Measurements from ENCODE around the gene DDO. TPM values are rescaled to one million over a fixed set of nuclear protein-coding genes. Genes with fewer than 3 reads are reported as not detected.

DDO gene
- total and polyA plus RNA-seq, 2 donors (not counting 3 experiments of a cell fraction or from before 2014, with no cell fraction given), result not detected

DNA sequence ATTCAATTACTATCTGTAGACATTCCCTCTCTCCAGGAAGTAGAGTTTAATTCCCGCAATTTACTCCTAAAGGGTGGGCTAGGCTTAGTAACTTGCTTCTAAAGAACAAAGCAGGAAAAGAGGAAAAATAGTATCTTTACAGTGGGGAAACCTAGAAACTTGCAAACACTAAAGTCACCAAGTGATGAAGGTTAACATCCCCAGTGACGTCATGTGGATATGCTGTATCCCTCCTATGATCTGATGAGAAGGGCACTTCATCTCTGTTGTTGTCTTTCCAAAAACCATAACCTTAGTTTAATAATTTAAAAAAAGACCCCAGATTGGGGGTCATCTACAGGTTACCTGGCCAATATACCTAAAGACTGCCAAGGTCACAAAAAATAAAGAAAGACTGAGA, 43.8 kb upstream of the DDO start:
- ChIA-PET POLR2A (no interaction called here), CTCF (interaction anchor here (2.4 kb wide), 1 partner anchor 540 kb away, joined by 13 read pairs; no protein-coding TSS in a partner anchor)
- TF ChIP-seq EZH2 (IDR thresholded peaks at IDR 0.05; ENCODE audit: borderline replicate concordance, low read depth, low read length, severe bottlenecking), result no peak
- TF ChIP-seq JUN (IDR thresholded peaks at IDR 0.05; ENCODE audit: borderline replicate concordance, insufficient read depth, insufficient read length, low read depth), result no peak
- TF ChIP-seq, protein P1, sequence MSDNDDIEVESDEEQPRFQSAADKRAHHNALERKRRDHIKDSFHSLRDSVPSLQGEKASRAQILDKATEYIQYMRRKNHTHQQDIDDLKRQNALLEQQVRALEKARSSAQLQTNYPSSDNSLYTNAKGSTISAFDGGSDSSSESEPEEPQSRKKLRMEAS (IDR thresholded peaks at IDR 0.05; ENCODE audit: insufficient read depth, insufficient read length), result no peak
- Histone ChIP-seq H3K9me1 (replicated peaks; ENCODE audit: control insufficient read depth, extremely low read depth, insufficient read depth, low read length) (no peaks in the 10 kb centered on the region), H3K79me2 (ENCODE audit: control insufficient read depth, insufficient read depth, low read length) (no peaks in the 10 kb centered on the region), H3K4me3 (replicated peaks in 1 of 3; ENCODE audit: insufficient read depth in 1 of 3, low read depth in 1 of 3, low read length in 3 of 3) (no peak overlapping the region), H3K27ac (ENCODE audit: insufficient read depth, low read depth, low read length) (no peak overlapping the region), H3K9ac (replicated peaks; ENCODE audit: extremely low read depth, insufficient read depth, low read length) (no peak overlapping the region), H3K9me3 (replicated peaks; ENCODE audit: control insufficient read depth, insufficient read depth, low read length) (no peaks in the 10 kb centered on the region), H3K27me3 (ENCODE audit: control insufficient read depth in 2 of 2, insufficient read depth in 2 of 2, low read length in 2 of 2) (peaks cover 5 to 18% of the 10 kb centered on the region in 2 experiments), H3K36me3 (ENCODE audit: control insufficient read depth in 2 of 2, extremely low read depth in 1 of 2, insufficient read depth in 2 of 2, low read length in 2 of 2) (no peaks in the 10 kb centered on the region), H4K20me1 (replicated peaks; ENCODE audit: control insufficient read depth, extremely low read depth, insufficient read depth, low read length) (no peaks in the 10 kb centered on the region), H3K4me1 (ENCODE audit: control insufficient read depth, extremely low read depth, insufficient read depth, low read length) (no peaks in the 10 kb centered on the region), H2AFZ (ENCODE audit: low read depth, low read length) (no peak overlapping the region), H3K4me2 (ENCODE audit: insufficient read depth, low read length) (no peak overlapping the region)
- dilution Hi-C loops (cut with MboI; ENCODE audit: extremely low pct_ligation_motif_present, low sequenced_read_pairs) (no loop called here), intact Hi-C loops (cut with micrococcal nuclease) (loop anchor here (5.0 to 10.0 kb wide), 4 partner anchors 68 to 756 kb away; no protein-coding TSS in a partner anchor)
- FAIRE-seq (no peak), DNase-seq (ENCODE audit: low read depth, low spot score) (no peak)
- BruUV-seq (replicated peaks), result no TSS peak

DNA sequence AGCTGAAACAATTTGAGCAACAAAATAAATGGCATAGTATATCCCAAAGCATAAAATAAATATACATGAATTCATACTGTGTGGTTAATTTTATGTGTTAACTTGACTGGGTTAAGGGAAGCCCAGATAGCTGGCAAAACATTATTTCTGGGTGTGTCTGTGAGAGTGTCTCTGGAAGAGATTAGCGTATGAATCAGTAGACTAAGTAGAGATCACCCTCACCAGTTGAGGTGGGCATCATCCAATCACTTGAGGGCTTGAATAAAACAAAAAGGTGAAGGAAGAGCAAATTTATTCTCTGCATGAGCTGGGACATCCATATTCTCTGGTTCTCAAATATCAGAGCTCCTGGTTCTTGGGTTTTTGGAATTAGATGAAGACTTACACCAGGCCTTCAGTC, 43.1 kb upstream of the DDO start:
- no peaks in the 10 kb centered on the region for H3K79me2 ChIP-seq (ENCODE audit: control insufficient read depth, insufficient read depth, low read length)
- no peak overlapping the region for H3K9ac ChIP-seq (replicated peaks; ENCODE audit: extremely low read depth, insufficient read depth, low read length)
- BruUV-seq (replicated peaks), result no TSS peak
- POLR2A ChIA-PET, result no interaction called here
- DNase-seq (ENCODE audit: low read depth, low spot score) (no peak), FAIRE-seq (no peak)
- intact Hi-C loops (cut with micrococcal nuclease), result loop anchor here (5.0 to 10.0 kb wide), 4 partner anchors 69 to 756 kb away; no protein-coding TSS in a partner anchor
- no peaks in the 10 kb centered on the region for H3K9me3 ChIP-seq (replicated peaks; ENCODE audit: control insufficient read depth, insufficient read depth, low read length)
- CTCF ChIA-PET, result interaction anchor here (0.9 to 2.6 kb wide), 4 partner anchors 10 to 540 kb away, joined by 3 to 13 read pairs (median 6); no protein-coding TSS in a partner anchor
- H4K20me1 ChIP-seq (replicated peaks; ENCODE audit: control insufficient read depth, extremely low read depth, insufficient read depth, low read length), result no peaks in the 10 kb centered on the region
- no peak overlapping the region for H3K27ac ChIP-seq (ENCODE audit: insufficient read depth, low read depth, low read length)
- H3K9me1 ChIP-seq (replicated peaks; ENCODE audit: control insufficient read depth, extremely low read depth, insufficient read depth, low read length), result no peaks in the 10 kb centered on the region
- no peak overlapping the region for H3K4me3 ChIP-seq (replicated peaks in 1 of 3; ENCODE audit: insufficient read depth in 1 of 3, low read depth in 1 of 3, low read length in 3 of 3)
- TF ChIP-seq JUN (IDR thresholded peaks at IDR 0.05; ENCODE audit: borderline replicate concordance, insufficient read depth, insufficient read length, low read depth) (no peak), POLR2A (IDR thresholded peaks at IDR 0.05; ENCODE audit: low read depth, low read length) (no peak), MYC (IDR thresholded peaks at IDR 0.05; ENCODE audit: low read depth, low read length) (no peak), EZH2 (IDR thresholded peaks at IDR 0.05; ENCODE audit: borderline replicate concordance, low read depth, low read length, severe bottlenecking) (no peak), GATA2 (IDR thresholded peaks at IDR 0.05; ENCODE audit: insufficient read depth, insufficient read length, low read depth, low read length) (no peak), FOS (IDR thresholded peaks at IDR 0.05; ENCODE audit: borderline replicate concordance, insufficient read depth, low read length) (no peak), POLR2AphosphoS5 (IDR thresholded peaks at IDR 0.05; ENCODE audit: insufficient read depth, low read depth, low read length) (no peak)
- TF ChIP-seq, protein P1 (IDR thresholded peaks at IDR 0.05; ENCODE audit: insufficient read depth, insufficient read length), result no peak
- TF ChIP-seq, protein P2, sequence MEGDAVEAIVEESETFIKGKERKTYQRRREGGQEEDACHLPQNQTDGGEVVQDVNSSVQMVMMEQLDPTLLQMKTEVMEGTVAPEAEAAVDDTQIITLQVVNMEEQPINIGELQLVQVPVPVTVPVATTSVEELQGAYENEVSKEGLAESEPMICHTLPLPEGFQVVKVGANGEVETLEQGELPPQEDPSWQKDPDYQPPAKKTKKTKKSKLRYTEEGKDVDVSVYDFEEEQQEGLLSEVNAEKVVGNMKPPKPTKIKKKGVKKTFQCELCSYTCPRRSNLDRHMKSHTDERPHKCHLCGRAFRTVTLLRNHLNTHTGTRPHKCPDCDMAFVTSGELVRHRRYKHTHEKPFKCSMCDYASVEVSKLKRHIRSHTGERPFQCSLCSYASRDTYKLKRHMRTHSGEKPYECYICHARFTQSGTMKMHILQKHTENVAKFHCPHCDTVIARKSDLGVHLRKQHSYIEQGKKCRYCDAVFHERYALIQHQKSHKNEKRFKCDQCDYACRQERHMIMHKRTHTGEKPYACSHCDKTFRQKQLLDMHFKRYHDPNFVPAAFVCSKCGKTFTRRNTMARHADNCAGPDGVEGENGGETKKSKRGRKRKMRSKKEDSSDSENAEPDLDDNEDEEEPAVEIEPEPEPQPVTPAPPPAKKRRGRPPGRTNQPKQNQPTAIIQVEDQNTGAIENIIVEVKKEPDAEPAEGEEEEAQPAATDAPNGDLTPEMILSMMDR (IDR thresholded peaks at IDR 0.05; ENCODE audit: extremely low read depth in 1 of 2, insufficient read depth in 1 of 2, low read depth in 1 of 2, low read length in 2 of 2), result no peak
- H3K4me2 ChIP-seq (ENCODE audit: insufficient read depth, low read length), result no peak overlapping the region
- no peaks in the 10 kb centered on the region for H3K36me3 ChIP-seq (ENCODE audit: control insufficient read depth in 2 of 2, extremely low read depth in 1 of 2, insufficient read depth in 2 of 2, low read length in 2 of 2)
- no peak overlapping the region for H2AFZ ChIP-seq (ENCODE audit: low read depth, low read length)
- dilution Hi-C loops (cut with MboI; ENCODE audit: extremely low pct_ligation_motif_present, low sequenced_read_pairs), result no loop called here
- peaks cover 5 to 18% of the 10 kb centered on the region in 2 experiments for H3K27me3 ChIP-seq (ENCODE audit: control insufficient read depth in 2 of 2, insufficient read depth in 2 of 2, low read length in 2 of 2)
- no peaks in the 10 kb centered on the region for H3K4me1 ChIP-seq (ENCODE audit: control insufficient read depth, extremely low read depth, insufficient read depth, low read length)
